Epidermal melanocyte (primary cell): ENCODE results near the gene BPI.
A peak's percentile ranks its signal among the peaks of the same experiment; 100 is the strongest.
"Not testable (repeated sequence)": the region's sequence is repeated elsewhere in the genome, so short reads cannot be mapped to it uniquely, and the experiment has no call there.

Experiments used
- DNase-seq: peaks from one replicate; pipeline ENCODE4 v3.0.0; 2011; ENCODE audit warnings: low spot score; ENCODE audit not compliant: insufficient read length

Gene BPI

DNA sequence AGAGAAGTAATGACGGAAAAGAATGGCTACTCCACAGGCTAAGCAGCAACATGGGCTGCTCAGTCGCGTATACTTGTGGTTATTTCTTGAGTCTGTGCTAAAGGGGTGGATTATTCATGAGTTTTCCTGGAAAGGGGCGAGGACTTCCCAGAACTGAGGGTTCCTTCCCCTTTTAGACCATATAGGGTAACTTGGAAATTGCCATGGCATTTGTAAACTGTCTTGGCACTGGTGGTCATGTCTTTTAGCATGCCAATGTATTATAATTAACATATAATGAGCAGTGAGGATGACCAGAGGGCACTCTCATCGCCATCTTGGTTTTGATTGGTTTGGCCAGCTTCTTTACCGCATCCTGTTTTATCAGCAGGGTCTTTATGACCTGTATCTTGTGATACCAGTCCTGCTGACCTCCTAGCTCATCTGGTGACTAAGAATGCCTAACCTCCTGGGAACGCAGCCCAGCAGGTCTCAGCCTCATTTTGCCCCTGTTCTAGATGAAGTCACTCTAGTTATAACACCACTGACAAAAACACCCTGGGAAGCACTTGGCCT lies 53.8 kb downstream of the BPI start:
- no peak for DNase-seq

DNA sequence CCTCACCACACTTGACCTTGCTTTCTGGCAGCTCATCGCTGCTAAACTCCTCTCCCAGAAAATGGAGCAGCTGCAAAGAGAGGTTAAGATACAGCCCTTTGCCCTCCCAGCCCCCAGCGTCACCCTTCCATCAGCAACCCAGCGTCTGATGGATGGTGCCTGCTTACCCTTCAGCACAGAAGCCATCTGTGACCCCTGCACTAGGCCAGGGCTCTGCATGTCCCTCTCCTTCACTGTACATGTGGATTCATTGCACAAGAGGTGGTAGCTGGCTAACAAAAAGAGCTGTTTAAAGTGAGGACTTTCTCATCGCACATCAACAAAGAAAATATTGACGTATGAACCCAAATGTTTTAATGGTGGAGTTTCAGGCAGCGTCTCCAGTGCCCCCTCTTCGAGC lies 54.6 kb downstream of the BPI start:
- no peak for DNase-seq

GRCh38 chr20:38363004-38363747 lies 59.2 kb downstream of the BPI start:
- DNase-seq: no peak

DNA sequence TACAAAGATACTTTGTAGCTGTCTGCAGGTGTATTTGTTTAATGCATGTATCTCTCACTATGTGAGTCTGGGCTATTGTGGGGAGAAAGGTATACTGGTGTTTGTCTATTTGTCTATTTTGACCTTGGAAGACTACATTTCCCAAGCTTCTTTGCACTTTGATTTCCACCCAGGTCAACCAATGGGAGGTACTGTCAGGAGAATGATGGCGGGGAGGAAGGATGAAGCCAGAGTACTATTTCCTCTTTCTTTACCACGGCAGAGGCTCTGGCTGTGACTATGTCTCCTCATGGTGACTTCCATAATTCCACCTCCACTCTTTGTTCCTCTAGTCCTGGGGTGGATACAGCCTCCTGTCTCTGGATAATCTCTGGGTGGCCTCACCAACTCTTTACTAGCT lies 65.4 kb downstream of the BPI start:
- no peak for DNase-seq

DNA sequence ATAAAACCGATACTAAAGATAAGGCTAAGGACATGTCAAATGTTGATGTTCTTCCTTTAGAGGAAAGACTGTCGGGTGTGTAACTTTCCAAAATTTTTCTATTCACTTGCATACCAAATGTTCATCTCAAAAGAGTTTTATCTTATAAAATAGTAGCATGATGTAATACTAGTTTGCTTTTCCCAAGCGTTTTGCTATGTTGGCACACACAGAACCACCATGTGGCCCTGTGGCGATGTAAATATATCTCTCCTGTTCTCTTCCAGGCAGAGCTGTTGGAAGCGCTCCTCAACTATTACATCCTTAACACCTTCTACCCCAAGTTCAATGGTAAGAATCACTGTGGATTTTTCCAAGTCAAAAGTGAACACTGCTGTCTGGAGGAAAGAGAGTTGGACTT lies 68.8 kb downstream of the BPI start:
- peak; percentile 1 for DNase-seq

- no peak for DNase-seq
These were observed 69.4 kb downstream of the BPI start for GRCh38 chr20:38373231-38373867.

- DNase-seq: peak; percentile 3
These were observed 69.9 kb downstream of the BPI start for GRCh38 chr20:38373898-38374297.

DNA sequence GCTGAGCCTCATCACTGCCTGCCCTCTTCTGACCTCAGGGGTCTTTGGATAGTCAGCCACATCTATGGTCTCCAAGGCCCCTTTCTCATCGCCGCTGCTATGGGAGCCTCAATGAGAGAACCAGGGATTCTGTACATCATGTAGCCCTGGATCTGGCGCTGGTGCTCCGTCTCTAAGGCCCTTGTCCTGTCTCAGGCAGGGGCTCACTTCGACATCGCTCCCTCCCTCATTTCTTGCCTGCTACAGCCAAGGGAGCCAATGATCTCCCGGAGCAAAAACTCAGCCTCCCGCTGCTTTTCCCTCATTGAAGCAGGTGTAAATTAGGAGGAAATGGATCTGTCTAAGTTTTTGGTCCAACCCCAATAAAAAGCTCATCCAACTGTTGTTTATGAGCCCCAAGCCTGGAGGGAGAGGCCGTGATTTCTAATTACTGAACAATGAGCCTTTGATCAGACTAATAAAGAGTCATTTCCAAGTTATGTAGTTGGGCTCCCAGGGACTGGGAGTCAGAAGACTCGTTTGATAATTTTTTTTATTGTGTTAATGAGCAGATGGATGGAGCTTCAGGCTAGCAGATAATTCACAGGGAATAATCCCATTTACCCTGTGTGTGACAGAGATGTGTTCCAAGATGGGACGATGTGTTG lies 73.2 kb downstream of the BPI start:
- DNase-seq: peak; percentile 69

DNA sequence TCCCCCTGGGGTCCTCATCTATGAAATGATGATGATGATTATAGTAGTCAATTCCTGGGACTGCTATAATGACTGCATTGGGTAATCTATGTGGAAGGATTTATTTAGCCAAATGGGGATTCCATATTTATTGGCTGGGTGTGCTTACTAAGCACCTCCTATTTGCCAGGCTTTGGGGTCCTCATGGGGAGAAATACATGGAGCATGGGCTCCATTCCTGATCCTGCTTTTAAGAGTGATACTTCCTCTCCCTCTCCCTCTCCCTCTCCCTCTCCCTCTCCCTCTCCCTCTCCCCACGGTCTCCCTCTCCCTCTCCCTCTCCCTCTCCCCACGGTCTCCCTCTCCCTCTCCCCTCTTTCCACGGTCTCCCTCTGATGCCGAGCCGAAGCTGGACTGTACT lies 73.9 kb downstream of the BPI start:
- not testable (repeated sequence) for DNase-seq

DNA sequence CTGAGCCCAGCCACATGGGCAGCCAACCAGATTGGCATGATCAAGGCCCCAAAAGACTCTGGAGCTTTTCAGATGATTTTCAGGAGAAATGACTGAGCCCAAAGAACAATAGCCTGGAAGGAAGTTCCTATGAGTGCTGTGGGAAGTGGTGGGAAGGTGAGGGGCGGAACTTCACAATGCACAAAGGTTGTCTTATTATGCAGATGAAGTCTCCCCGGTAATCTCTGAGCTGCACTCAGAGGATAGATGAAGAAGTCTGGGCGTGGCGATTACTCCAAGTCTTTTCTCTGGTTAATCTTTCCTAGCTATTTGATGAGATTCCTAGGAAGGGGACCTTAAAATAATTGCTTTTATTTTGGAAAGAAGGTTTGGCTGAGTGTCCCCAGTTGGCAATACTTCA lies 79.2 kb downstream of the BPI start:
- no peak for DNase-seq

GRCh38 chr20:38386004-38386403 lies 82.0 kb downstream of the BPI start:
- DNase-seq: no peak

DNA sequence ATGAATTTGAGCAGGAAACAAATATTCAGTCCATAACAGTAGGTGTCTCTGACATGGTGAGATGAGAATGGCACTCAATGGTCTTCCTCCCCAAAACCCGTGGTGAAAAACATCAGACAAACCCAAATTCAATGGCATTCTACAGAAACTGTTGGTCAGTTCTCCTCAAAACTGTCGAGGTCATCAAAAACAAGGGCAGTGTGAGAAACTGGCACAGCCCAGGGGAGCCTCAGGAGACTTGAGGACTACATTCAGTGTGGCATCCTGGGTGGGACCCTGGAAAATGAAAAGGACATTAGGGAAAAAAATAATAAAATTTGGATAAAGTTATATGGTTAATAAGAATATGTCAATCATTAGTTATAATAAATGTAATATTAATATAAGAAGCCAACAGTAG lies 82.9 kb downstream of the BPI start:
- no peak for DNase-seq
